GM18499 (cell line): ENCODE results near the gene PARD3.

ENCODE experiments used
- ATAC-seq: cut with Tn5 transposase; IDR thresholded peaks from one replicate; pipeline ENCODE4 v1.9.1; 2021; ENCODE audit warnings: moderate number of reproducible peaks; ENCODE audit not compliant: insufficient read depth, unreplicated experiment

Gene PARD3

DNA sequence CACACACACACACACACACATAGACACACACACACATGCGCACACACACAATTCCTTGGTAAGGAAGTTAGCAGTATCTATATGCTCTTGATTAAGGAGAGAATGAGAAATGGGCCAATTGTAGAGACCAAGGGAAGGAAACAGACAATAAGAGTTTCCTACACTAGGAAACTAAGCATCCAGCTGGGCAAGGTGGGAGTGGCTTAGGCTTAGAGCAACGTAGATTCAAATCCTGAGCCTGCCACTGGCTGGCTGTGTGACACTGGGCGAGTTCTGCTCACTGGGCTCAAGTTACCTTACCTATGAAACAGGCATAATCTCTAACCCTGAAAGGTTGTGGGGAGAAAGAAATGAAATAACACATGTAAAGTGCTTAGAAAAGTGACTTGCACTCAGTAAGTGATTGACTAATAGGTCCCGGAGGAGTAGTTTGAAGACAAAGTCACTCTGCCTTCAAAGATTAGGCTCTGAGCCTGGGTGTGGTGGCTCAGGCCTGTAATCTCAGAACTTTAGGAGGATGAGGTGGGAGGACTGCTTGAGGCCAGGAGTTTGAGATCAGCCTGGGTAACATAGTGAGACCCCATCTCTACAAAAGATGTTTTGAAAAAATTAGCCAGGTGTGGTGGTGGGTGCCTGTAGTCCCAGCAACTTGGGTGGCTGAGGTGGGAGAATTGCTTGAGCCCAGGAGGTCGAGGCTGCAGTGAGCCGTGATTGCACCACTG lies 701.4 kb downstream of the PARD3 start:
- ATAC-seq, result no peak

GRCh38 chr10:34112171-34112782 lies 702.8 kb downstream of the PARD3 start:
- ATAC-seq, result no peak

- no peak for ATAC-seq
These were observed 703.9 kb downstream of the PARD3 start for GRCh38 chr10:34111179-34111578.

- ATAC-seq, result no peak
These were observed 705.0 kb downstream of the PARD3 start for GRCh38 chr10:34109952-34110702.

DNA sequence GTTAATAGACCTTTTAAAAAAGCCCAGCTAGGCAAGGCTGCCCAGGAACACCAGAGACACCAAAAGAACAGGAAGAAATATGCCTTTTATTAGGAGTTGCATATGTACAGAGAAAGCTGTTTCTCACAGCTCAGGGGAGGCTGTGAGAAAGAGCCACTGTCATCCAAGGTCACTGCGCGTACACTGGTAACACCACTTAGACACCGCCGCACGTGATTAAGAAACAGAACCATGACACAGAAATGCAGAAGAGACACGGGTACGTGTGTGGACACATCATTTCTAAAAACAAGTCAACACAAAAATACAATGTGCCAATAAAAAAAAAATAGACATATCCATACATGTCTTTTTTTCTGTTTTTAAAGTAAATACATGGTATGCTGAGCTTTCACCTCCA lies 705.6 kb downstream of the PARD3 start:
- ATAC-seq, result no peak

GRCh38 chr10:34107626-34108516 lies 707.2 kb downstream of the PARD3 start:
- ATAC-seq, result no peak

DNA sequence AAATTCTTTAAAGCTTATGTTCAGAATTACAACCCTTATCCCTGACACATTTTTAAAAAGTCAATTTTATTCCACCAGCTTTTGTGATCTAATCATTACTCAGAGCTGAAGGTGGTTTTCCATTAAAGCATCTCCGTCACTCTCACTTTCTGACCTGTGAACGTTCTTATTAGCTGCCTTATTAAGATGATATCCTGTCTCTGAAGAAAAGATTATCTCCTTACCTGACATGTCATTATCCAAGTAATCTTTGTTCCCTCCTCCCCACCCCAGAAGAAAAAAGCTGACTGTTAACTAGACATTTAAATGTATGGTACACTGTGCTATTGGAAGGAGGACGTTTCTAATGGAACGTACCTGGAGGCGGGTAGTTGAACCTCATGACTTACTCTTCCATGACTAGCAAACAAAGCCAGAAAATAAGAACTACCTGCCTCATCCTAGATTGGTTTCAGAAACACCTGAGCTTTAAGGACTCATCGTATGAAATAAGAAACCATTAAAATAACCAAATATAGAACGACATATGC lies 708.7 kb downstream of the PARD3 start:
- no peak for ATAC-seq

DNA sequence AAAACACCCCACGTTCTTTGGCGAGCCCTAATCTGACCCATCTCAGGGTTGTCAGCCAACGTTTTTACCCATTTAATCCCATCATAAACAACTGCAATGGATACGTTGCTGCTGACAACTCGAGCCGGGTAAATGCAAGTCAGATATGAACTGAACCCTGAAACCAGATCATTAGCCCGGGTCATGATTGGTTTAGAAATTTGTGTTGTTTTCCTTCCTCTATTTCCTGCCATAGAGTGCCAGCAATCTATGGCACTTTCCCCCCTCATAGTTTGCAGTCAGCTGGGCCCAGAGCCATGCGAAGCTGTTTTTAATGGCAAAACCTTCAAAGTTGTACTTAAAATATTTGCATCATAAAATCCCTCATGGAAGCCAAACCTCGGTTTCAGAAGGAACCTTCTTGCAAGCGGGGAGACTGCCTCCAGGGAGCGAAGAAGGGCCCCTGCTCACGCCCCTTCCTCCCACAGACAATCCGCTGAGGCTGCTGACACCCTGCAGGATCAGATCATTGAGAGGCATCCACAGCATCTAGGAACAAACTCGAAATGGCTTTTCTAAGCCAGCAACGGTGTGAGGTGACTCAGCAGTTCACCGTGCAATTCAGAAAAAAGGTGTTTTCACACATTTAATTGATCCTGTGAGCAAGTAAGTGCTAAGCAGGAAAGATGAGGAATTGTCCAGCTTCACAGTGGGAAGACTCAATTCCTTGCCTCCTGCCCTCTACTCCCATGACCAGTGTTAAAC lies 710.1 kb downstream of the PARD3 start:
- ATAC-seq, result no peak

DNA sequence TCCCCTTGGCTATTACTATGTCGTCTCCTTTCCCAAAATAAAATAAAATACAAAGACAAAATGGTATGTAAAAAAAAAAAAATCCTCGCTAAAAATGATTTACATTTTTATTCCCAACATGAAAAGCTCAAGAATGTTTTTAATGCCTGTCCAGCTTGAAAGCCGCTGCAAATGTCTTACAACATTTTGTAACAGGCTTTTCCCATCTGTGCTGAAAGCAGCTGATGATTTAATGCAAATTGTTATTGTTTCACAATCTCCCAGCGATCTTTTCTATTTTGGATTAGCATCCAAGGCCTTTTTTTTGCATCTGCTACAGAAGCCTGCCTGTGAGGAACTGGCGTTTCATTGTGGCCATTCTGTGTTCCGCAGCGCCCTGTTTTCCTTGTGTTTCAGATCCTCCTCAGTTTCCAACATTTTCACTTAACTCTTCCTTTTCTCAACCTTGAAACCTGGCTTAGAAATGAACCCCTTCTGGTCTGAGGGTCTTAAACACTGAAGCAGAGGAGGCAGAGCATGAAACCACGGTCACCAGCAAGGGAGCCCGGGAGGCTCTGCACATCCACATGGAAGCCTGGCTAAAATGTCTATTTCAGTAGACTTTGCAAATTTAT lies 712.1 kb downstream of the PARD3 start:
- no peak for ATAC-seq

DNA sequence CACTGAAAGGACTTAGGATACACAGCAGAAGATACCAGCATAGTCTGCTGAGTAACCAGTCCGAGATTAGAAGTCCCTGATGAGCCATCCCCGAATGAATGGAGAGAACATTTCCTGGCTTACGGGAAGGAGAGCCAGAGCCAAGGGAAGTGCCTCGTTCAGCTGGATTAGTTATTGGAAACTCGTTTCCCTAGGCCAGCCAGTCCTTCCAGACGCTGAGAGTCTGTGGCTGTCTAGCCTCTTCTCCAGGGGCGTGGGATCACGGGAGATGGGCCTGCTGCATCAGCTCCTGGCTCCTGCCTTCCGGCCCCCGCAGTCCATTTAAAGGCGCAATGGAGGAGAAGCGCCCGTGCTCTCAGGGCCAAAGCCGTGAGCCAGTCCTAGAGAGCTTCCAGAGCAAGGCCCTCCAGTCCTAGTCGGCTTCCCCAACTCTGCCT lies 712.8 kb downstream of the PARD3 start:
- no peak for ATAC-seq

- no peak for ATAC-seq
These were observed 714.1 kb downstream of the PARD3 start for GRCh38 chr10:34101001-34101400.

DNA sequence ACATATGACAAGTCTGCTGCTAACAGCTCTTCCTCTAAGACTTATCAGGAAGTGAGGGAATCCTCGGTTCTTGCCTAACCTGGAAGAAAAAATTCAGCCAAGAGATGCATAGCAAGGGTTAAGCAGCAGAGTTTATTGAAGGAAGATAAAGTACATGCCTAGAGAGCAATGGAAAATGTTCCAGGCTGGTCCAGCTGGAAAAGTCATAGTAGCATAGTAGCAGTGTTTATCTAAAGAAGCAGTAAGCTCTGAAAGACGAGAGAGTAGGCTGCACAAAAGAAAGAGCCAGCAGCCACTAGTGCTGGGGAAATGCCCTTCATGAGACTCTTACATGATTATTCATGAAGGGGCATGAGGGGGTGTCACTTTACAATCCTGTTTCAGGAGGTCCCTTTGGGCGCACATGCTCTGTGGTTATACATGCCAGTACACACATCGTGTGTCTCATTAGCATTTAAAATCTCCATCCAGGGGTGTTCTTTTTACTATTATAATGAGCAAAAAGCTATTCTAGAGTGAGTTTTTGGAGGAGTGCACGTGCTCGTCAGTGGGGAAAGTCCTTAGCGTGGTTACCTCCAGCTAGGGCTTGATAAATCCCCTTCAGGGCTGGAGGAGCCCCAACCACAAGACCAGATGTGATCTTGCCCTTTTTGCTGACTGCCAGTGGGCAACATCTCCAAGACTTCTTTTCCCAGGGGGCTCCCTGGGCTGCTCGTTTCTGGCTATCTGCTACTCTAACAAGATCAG lies 716.1 kb downstream of the PARD3 start:
- ATAC-seq, result no peak

DNA sequence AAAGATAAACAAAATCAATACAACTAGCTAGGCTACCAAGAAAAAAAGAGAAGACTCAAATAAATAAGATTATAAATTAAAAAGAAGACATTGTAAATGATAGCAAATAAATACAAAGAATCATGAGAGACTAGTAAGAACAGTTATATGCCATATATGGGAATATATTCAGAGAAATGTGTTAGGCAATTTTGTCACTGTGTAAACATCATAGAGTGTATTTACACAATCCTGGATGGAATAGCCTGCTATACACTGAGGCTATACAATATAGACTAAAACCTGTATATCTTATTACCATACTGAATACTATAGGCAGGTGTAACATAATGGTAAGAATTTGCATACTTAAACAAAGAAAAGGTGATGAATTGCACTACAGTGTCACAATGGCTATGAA lies 717.4 kb downstream of the PARD3 start:
- ATAC-seq, result no peak

GRCh38 chr10:34094961-34095360 lies 720.1 kb downstream of the PARD3 start:
- no peak for ATAC-seq

- no peak for ATAC-seq
These were observed 720.9 kb downstream of the PARD3 start for GRCh38 chr10:34094146-34094696.

- no peak for ATAC-seq
These were observed 722.2 kb downstream of the PARD3 start for GRCh38 chr10:34092891-34093290.

DNA sequence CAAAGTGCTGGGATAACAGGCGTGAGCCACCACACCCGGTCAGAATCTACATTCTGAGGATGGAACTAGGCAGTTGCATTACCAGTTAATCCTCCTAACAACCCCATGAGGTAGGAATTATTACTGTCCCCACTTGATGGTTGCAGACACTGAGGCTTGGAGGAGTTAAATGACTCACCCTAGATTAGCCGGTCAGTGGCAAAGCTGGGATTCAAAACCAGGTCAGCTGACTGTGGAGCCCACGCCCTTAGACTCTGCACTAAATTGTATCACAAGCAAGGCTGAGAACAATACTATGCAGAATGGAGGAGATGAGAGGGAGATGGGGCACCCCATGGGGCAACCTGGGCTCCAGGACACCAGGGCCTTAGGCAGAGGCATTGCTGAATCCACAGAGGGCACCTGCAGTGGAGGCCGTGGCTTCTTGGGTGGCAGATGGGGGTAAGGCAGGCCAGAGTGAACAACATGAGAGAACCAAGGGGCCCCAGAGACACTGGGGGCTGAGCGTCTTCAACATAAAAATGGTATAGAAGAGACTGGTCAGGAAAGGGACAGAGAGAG lies 723.4 kb downstream of the PARD3 start:
- ATAC-seq, result no peak

DNA sequence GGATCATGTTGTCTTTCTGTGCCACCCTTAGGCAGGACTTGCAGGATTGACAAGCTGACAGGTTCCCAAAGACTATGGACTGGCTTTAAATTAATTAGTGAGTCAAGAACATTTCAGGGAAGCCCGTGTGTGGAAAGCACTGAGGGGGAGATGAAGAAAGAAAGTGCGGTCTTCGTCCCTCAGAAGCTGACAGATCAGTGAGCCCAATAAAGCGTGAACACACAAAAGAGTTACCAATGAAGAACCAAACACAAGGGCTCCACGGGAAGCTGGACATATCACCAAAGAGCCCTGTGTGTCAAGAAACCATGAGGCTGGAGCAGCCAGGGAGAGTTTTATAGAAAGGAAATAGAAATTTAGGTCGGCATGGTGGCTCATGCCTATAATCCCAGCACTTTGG lies 725.8 kb downstream of the PARD3 start:
- no peak for ATAC-seq
